H1 (cell line): ENCODE data around the gene SPPL2A. TPM values are rescaled to one million over a fixed set of nuclear protein-coding genes. Genes with fewer than 3 reads are reported as not detected.

Experiments
- ATF3 ChIP-seq: IDR thresholded peaks from 2 replicates; pipeline ENCODE4 v1.6.1; 2011; ENCODE audit warnings: low read depth, mild to moderate bottlenecking, low read length; ENCODE audit not compliant: insufficient read depth
- KDM1A ChIP-seq: fragments of 200-600, 300-600 bp; sonication (generic); IDR thresholded peaks from 2 replicates; pipeline ENCODE4 v1.7.1; 2016; ENCODE audit warnings: mild to moderate bottlenecking, low read length, borderline replicate concordance
- SIN3A ChIP-seq, 2 experiments: IDR thresholded peaks in 1 of 2; conservative IDR thresholded peaks in 1 of 2; 2 replicates each; pipeline ENCODE4 v1.6.1; 2011 to 2012; ENCODE audit warnings: low read length in 2 of 2, improper control_type of control experiment in 1 of 2, low read depth in 1 of 2, mild to moderate bottlenecking in 1 of 2
- SUZ12 ChIP-seq: fragments of 200-600 bp; sonication (generic); IDR thresholded peaks from 2 replicates; pipeline ENCODE4 v1.6.1; 2012; ENCODE audit warnings: mild to moderate bottlenecking, inconsistent platforms, low read length, moderate library complexity, mixed read lengths
- TAF1 ChIP-seq: IDR thresholded peaks from 2 replicates; pipeline ENCODE4 v1.6.1; 2011; ENCODE audit warnings: mild to moderate bottlenecking, low read depth, low read length
- polyA plus RNA-seq, 7 experiments: library from polyadenylated mRNA; depleted of rRNA in 3 of 7; stranded (reverse) in 5 of 7; unstranded in 2 of 7; fragments of >200 nt in 5 of 7; fragments of 200-250 nt in 2 of 7; gene quantifications; 1 replicate in 5 of 7; 2 replicates in 1 of 7; 4 replicates in 1 of 7; pipeline versions ENCODE4 v1.2.1 to v1.2.3, GENCODE V29; 2011 to 2013; ENCODE audit warnings: missing spikeins in 2 of 7, mixed read lengths in 2 of 7
- total RNA-seq: library from RNA; stranded (reverse); fragmentation: NEBNext Ultra II Directional; extraction: Animal tissue kit (Norgen Biotek cat#: 25700); gene quantifications from 2 replicates; pipeline ENCODE4 v1.2.1, GENCODE V29; 2021

Gene SPPL2A
- total and polyA plus RNA-seq, 2 of the 8 experiments (the other 6 are each of a cell fraction or from before 2014, with no cell fraction given), result 15.6 to 52.9 TPM

- TF ChIP-seq ATF3, result no peak
- no peak for TF ChIP-seq SUZ12
- TF ChIP-seq TAF1, result no peak
- no peak for TF ChIP-seq SIN3A (conservative IDR thresholded peaks at IDR 0.05 in 1 of 2, IDR thresholded peaks at IDR 0.05 in 1 of 2; ENCODE audit: low read depth in 1 of 2, low read length in 2 of 2)
- no peak for TF ChIP-seq KDM1A
These were observed 17.9 kb upstream of the SPPL2A start (continued) for GRCh38 chr15:50783411-50783810.
